ENCODE results near the gene CCND2.

DNA sequence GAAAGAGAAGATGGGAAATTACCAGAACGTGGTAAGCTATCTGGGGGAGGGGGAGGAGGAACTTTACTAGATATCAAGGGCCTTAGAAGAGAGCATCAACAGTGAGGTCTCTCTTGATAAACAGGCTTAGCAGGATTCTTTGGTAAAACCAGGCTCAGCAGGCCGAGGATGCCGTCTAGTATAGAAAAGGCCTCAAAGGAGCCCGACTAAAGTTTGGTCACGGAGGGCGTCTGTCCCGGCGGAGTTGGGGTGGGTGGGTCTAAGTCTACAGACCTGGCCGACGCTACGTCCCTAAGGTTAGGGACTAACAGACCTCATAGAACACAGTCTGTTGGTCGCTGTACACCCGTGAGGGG lies 46.9 kb downstream of the CCND2 start:
- TF ChIP-seq CTCF (IDR thresholded peaks at IDR 0.05) (no peak), EP300 (IDR thresholded peaks at IDR 0.05) (no peak), POLR2A (IDR thresholded peaks at IDR 0.05) (no peak), POLR2AphosphoS5 (IDR thresholded peaks at IDR 0.05) (no peak)
